ENCODE results near the gene CDCA5. TPM values are rescaled to one million over a fixed set of nuclear protein-coding genes. Genes with fewer than 3 reads are reported as not detected.

CDCA5 gene
- total RNA-seq, 1 donor from 2014 or later: 7.6 TPM

DNA sequence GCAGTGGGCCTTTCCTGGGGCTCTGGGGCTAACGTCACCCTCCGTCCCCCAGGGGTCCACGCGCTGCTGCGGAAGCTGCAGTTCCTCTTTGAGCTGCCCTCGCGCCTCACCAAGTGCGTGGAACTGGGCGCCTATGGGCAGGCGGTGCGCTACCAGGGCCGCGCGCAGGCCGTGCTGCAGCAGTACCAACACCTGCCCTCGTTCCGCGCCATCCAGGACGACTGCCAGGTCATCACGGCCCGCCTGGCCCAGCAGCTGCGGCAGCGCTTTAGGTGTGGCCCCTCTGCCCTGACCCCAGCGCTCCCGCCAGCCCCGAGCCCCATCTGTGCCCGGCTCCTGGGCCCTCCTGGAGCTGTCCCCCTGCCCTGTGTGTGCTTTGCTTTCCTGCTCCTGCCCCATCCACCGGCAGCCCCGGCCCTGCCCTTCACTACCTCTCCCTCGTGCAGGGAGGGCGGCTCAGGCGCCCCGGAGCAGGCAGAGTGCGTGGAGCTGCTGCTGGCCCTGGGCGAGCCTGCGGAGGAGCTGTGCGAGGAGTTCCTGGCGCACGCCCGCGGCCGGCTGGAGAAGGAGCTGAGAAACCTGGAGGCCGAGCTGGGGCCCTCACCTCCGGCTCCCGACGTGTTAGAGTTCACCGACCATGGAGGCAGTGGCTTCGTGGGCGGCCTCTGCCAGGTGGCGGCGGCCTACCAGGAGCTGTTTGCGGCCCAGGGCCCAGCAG, 24.1 kb upstream of the CDCA5 start:
- DNase-seq (ENCODE audit: low read depth in 2 of 2): no peak

- DNase-seq (ENCODE audit: low read depth in 2 of 2): no peak
These were observed 23.2 kb upstream of the CDCA5 start for GRCh38 chr11:65107078-65107477.

DNA sequence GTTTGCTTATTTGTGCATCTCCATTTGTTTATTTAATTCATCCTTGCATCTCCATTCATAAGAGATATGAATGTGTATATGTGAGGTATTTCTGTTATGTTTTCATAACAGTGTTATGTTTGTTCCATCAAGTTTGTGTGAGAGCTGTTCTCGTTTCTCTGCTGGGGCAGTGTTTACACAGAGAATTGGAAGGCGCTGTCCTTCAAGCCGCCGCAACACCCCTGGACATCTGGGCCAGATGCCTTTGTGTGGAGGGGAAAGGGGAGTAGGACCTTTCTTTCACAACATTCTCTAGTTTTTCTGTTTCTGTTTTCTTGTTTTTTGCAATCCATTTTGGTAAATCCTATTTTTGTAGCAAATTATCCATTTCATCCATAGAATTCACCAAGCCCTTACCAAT, 20.8 kb upstream of the CDCA5 start:
- DNase-seq (ENCODE audit: low read depth in 2 of 2): no peak

DNA sequence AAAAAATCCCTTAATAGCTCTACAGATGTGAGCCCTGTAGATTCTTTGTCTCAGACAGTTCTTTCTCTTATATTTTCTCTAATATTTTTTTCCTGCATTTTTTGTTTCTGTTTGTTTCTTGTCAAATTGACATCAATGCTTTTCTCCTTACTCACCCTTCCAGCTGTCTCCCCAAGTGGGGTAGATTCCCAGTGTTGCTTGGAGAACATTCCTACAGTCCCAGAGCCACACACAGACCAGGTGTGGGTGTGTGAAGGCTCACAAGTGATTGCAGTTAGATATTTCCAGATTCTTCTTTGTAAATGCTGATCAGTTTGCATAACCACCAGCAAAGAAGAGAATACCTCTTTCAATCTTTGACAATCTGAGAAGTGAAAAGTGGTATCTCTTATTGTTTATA, 19.6 kb upstream of the CDCA5 start:
- DNase-seq (ENCODE audit: low read depth in 2 of 2): no peak

GRCh38 chr11:65102142-65103095, 18.6 kb upstream of the CDCA5 start:
- peak in 1 of 2 donors; percentile 65 for DNase-seq (ENCODE audit: low read depth in 2 of 2)

DNA sequence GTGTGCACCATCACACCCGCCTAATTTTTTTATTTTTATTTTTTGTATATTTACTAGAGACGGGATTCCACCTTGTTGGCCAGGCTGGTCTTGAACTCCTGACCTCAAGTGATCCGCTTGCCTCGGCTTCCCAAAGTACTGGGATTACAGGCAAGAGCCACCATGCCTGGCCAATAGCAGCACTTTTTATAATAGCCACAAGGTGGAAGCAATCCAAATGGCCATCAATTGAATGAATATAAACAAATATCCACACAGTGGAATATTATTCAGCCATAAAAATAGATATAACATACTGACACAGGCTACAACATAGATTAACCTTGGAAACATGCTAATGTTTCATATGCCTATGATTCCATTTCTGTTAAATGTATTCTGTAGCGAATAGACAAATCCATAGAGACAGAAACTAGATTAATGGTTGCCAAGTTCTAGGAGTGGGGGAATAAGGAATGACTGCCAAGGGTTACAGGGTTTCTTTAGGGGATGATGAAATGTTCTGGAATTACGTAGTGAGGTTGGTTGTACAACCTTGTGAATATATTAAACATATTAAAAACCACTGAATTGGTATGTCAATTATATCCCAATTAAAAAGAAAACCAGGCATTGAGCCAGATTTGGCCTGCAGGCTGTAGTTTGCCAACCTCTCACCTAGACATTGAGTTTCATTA, 17.0 kb upstream of the CDCA5 start:
- DNase-seq (ENCODE audit: low read depth in 2 of 2): no peak

GRCh38 chr11:65096926-65097325, 13.1 kb upstream of the CDCA5 start:
- DNase-seq (ENCODE audit: low read depth in 2 of 2): no peak

GRCh38 chr11:65095974-65096806, 12.3 kb upstream of the CDCA5 start, which contains the start of gene VPS51:
TSS of gene VPS51 (plus strand) at chr11:65096214. CDS start at chr11:65096251, 37 bp downstream.
- peak; percentile 91 for DNase-seq (ENCODE audit: low read depth in 2 of 2)

DNA sequence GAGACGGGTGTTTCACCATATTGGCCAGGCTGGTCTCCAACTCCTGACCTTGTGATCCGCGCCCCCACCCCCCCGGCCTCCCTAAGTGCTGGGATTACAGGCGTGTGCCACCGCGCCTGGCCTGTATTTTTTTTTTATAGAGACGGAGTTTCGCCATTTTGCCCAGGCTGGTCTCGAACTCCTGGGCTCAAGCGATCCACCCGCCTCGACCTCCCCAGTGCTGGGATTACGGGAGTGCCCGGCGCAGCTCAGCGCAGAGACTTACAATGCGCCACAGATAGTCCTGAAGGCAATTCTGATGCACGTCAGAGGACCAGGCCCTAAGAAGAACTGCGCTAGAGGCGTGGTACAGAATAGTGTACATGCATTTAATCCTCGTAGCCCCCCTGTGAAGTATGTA, 11.6 kb upstream of the CDCA5 start:
- no peak for DNase-seq (ENCODE audit: low read depth in 2 of 2)

DNA sequence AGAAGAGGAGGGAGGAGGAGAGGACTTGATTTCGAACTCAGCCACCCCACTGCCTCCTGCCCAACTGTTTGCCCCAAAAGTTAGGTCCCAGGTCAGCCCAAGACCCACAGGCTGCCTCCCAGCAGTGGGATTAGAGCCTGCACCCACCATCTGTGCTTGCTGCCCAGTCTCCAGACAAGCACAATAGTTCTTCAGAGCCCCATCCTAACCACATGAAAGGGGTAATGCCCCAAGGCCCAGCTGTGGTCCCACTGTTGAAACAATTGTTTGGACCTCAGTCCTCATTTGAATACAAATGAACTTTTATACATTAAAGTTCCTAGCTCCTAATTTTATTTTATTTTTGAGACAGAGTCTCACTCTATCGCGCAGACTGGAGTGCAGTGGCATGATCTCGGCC, 6.8 kb upstream of the CDCA5 start:
- no peak for DNase-seq (ENCODE audit: low read depth in 2 of 2)

DNA sequence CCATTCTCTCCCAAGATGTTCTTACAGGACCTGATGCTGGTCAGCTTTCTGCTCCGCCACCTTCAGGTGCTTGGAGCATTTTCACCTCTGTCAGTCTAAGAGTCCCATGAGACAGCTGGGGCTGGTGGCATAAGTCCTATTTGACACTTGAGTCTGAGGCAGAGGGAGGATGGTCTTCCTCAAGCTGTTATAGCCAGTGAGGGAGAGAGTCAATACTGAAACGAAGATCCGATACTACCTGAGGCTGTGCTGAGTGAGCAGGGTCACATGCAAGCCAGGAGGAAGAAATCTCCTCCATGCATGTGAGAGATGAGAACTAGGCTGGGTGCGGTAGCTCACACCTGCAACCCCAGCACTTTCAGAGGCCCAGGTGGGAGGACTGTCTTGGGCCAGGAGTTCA, 5.8 kb upstream of the CDCA5 start:
- no peak for DNase-seq (ENCODE audit: low read depth in 2 of 2)

DNA sequence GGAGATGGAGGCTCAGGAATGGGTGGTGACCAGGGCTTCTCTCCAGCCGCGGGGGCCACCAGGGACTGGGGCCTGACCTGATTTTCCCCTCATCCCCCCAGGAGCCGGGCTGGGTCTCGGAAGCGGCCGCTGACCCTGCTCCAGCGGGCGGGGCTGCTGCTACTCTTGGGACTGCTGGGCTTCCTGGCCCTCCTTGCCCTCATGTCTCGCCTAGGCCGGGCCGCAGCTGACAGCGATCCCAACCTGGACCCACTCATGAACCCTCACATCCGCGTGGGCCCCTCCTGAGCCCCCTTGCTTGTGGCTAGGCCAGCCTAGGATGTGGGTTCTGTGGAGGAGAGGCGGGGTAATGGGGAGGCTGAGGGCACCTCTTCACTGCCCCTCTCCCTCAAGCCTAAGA, 4.0 kb upstream of the CDCA5 start:
- DNase-seq (ENCODE audit: low read depth in 2 of 2): no peak

DNA sequence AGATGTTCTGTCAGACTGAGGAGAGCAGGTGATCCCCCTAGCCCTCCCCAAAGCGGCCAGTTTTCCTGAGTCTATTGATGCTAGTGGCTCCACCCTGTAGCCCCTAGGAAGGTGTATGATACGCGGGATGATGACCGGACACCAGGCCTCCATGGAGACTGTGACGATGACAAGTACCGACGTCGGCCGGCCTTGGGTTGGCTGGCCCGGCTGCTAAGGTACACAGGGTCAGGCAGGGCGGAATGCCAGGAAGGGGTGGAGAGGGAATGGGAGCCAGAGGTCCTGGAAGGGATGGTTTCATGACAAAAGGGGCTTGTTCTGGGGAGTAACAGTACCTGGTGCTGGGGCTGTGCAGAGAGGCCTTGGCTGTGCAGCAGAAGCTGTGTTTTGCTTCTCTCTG, 3.4 kb upstream of the CDCA5 start:
- DNase-seq (ENCODE audit: low read depth in 2 of 2): no peak

DNA sequence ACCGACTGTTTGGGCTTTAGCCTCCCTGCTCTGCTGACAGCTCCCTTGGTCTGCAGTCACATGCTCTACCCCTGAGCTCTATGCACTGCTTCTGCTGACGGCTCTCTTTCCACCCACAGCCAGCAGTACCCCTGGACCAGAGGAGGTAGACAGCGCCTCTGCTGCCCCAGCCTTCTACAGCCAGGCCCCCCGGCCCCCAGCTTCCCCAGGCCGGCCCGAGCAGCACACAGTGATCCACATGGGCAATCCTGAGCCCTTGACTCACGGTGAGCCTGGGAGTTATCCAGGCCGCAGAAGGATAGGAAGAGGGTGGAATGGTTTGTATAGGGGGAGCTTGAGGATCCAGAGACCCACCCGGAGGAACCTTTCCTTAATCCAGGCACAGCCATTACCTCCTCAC, 3.0 kb upstream of the CDCA5 start:
- DNase-seq (ENCODE audit: low read depth in 2 of 2): no peak

DNA sequence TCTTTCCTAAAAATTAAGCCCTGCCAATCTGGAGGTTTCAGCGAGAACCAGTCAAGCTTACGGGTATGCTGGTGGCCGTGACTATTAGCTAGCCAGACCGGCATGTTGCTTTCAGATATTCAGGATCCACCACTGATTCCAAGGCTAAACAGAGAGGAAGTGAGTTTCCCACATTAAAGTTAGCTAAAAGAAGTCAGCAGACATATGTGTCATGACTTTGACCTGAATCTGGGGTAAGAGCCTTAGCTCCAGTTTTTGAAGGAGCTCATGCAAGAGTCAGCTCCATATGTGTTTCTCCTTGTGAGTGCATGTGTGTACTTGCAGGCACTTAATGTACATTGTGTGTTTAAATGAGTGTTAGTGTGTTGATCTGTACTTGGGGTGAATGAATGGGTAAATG, 1.6 kb upstream of the CDCA5 start:
- DNase-seq (ENCODE audit: low read depth in 2 of 2): no peak

- DNase-seq (ENCODE audit: low read depth in 2 of 2): no peak
These were observed 947 bp upstream of the CDCA5 start for GRCh38 chr11:65084598-65085375.

- no peak for DNase-seq (ENCODE audit: low read depth in 2 of 2)
These were observed 556 bp downstream of the CDCA5 start for GRCh38 chr11:65083134-65083833.

GRCh38 chr11:65078786-65079342, 5.0 kb downstream of the CDCA5 start:
- no peak for DNase-seq (ENCODE audit: low read depth in 2 of 2)

DNA sequence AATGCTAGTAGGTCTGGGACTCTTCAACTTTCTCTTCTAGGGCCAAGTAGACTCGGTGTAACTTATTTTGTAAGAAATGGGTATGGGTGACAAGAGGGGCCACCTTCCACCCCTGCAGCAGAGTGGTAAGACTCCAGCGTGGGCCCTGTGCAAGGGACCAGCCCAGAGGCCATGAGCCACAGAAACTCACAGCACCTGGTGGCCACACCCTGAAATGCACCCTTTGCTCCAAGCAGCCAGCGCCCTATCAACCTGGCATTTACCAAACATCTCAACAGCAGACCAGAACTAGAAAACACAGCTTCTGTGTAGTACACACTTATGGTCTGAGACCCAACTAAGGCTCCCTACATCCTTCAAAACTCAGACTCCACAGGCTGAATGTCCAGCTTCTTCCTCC, 5.7 kb downstream of the CDCA5 start:
- peak; percentile 33 to 52 for DNase-seq (ENCODE audit: low read depth in 2 of 2)
